Osteocyte (in vitro differentiated cells): ENCODE measurements around the gene MARK1. TPM values are rescaled to one million over a fixed set of nuclear protein-coding genes. Genes with fewer than 3 reads are reported as not detected.
"Not testable (repeated sequence)": the region's sequence is repeated elsewhere in the genome, so short reads cannot be mapped to it uniquely, and the experiment has no call there.

Source experiments
- DNase-seq: peaks from one replicate; pipeline ENCODE4 v3.0.0; 2021; ENCODE audit warnings: mixed read lengths; ENCODE audit not compliant: unreplicated experiment; ENCODE audit errors: extremely low spot score
- H3K27ac Mint-ChIP-seq: one replicate; pipeline ENCODE4 v1.8.0; 2021; ENCODE audit warnings: mild to moderate bottlenecking, mixed read lengths; ENCODE audit not compliant: unreplicated experiment
- H3K27me3 Mint-ChIP-seq: one replicate; pipeline ENCODE4 v1.8.0; 2021; ENCODE audit warnings: mixed read lengths; ENCODE audit not compliant: unreplicated experiment
- H3K36me3 Mint-ChIP-seq: one replicate; pipeline ENCODE4 v1.8.0; 2021; ENCODE audit warnings: mixed read lengths; ENCODE audit not compliant: unreplicated experiment
- H3K4me1 Mint-ChIP-seq: one replicate; pipeline ENCODE4 v1.8.0; 2021; ENCODE audit warnings: mixed read lengths; ENCODE audit not compliant: unreplicated experiment
- H3K4me3 Mint-ChIP-seq: one replicate; pipeline ENCODE4 v1.8.0; 2021; ENCODE audit warnings: mild to moderate bottlenecking, moderate library complexity, mixed read lengths; ENCODE audit not compliant: unreplicated experiment
- H3K9me3 Mint-ChIP-seq: one replicate; pipeline ENCODE4 v1.8.0; 2021; ENCODE audit warnings: mixed read lengths; ENCODE audit not compliant: unreplicated experiment
- CTCF ChIP-seq: fragments of 200-600 bp; sonication (generic); IDR thresholded peaks from 2 replicates; pipeline ENCODE4 v1.5.0; 2021; ENCODE audit warnings: antibody characterized with exemption, mild to moderate bottlenecking, moderate library complexity
- total RNA-seq: library from RNA; stranded (reverse); gene quantifications from 2 replicates; pipeline ENCODE4 v1.2.1, GENCODE V29; 2021

The MARK1 gene
- total RNA-seq, 1 donor from 2014 or later = 1.2 TPM

- DNase-seq = no peak
- no peak overlapping the region for H3K27ac Mint-ChIP-seq
- no peak for TF ChIP-seq CTCF
- H3K4me3 Mint-ChIP-seq = no peak overlapping the region
- no peaks in the 10 kb centered on the region for H3K9me3 Mint-ChIP-seq
- no peaks in the 10 kb centered on the region for H3K36me3 Mint-ChIP-seq
- H3K27me3 Mint-ChIP-seq = no peaks in the 10 kb centered on the region
- peaks cover 2% of the 10 kb centered on the region for H3K4me1 Mint-ChIP-seq
Observed at GRCh38 chr1:220595179-220595578, 67.2 kb downstream of the MARK1 start.

GRCh38 chr1:220604926-220605325 lies 77.0 kb downstream of the MARK1 start:
- DNase-seq = no peak
- H3K27ac Mint-ChIP-seq = no peak overlapping the region
- no peak overlapping the region for H3K4me3 Mint-ChIP-seq
- H3K27me3 Mint-ChIP-seq = no peaks in the 10 kb centered on the region
- H3K36me3 Mint-ChIP-seq = no peaks in the 10 kb centered on the region
- H3K9me3 Mint-ChIP-seq = no peaks in the 10 kb centered on the region
- no peaks in the 10 kb centered on the region for H3K4me1 Mint-ChIP-seq
- no peak for TF ChIP-seq CTCF

GRCh38 chr1:220605651-220606050 lies 77.7 kb downstream of the MARK1 start:
- DNase-seq, H3K4me1 Mint-ChIP-seq, H3K27ac Mint-ChIP-seq, H3K36me3 Mint-ChIP-seq, H3K27me3 Mint-ChIP-seq, H3K4me3 Mint-ChIP-seq, H3K9me3 Mint-ChIP-seq: not testable (repeated sequence)

- not testable (repeated sequence) for H3K4me1 Mint-ChIP-seq, DNase-seq, H3K36me3 Mint-ChIP-seq, H3K27me3 Mint-ChIP-seq, H3K4me3 Mint-ChIP-seq, H3K9me3 Mint-ChIP-seq, H3K27ac Mint-ChIP-seq
Observed at GRCh38 chr1:220611100-220611499, 83.2 kb downstream of the MARK1 start.

- Mint-ChIP-seq H3K9me3 (no peaks in the 10 kb centered on the region), H3K4me3 (no peak overlapping the region)
Observed at GRCh38 chr1:220616836-220617235, 88.9 kb downstream of the MARK1 start.

GRCh38 chr1:220628431-220628830 lies 100.5 kb downstream of the MARK1 start:
- H3K4me3 Mint-ChIP-seq = no peak overlapping the region
- DNase-seq = no peak
- H3K36me3 Mint-ChIP-seq = no peaks in the 10 kb centered on the region
- no peak for TF ChIP-seq CTCF
- no peaks in the 10 kb centered on the region for H3K4me1 Mint-ChIP-seq
- no peaks in the 10 kb centered on the region for H3K9me3 Mint-ChIP-seq
- H3K27ac Mint-ChIP-seq = no peak overlapping the region
- no peaks in the 10 kb centered on the region for H3K27me3 Mint-ChIP-seq

More at GRCh38 chr1:220616836-220617235, 88.9 kb downstream of the MARK1 start:
- no peak overlapping the region for H3K27ac Mint-ChIP-seq
- TF ChIP-seq CTCF = no peak
- no peaks in the 10 kb centered on the region for H3K36me3 Mint-ChIP-seq
- H3K4me1 Mint-ChIP-seq = no peaks in the 10 kb centered on the region
- DNase-seq = no peak
- H3K27me3 Mint-ChIP-seq = peaks cover 2% of the 10 kb centered on the region
